NCI-H2196 (cell line): Measurements from ENCODE around the gene FGD5.

Experiments used
- DNase-seq: peaks from one replicate; lab custom pipeline; 2025; ENCODE audit not compliant: unreplicated experiment; lab: John Stamatoyannopoulos, UW

FGD5 gene

DNA sequence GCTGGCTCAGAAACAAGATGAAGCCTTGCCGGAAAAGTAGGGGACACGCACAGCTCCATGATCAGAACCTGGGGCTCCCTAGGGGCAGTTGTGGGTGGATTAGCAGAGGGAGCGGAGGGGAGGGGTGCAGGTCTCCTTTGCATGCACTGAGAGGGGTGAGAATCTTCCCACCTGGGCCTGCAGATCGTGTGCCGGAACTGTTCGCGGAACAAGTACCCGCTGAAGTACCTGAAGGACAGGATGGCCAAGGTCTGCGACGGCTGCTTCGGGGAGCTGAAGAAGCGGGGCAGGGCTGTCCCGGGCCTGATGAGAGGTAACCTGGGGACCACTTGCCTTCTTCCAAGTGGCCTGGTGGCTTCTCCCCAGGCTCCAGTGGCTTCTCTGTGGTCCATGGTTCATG lies 104.1 kb downstream of the FGD5 start:
- DNase-seq, result no peak

DNA sequence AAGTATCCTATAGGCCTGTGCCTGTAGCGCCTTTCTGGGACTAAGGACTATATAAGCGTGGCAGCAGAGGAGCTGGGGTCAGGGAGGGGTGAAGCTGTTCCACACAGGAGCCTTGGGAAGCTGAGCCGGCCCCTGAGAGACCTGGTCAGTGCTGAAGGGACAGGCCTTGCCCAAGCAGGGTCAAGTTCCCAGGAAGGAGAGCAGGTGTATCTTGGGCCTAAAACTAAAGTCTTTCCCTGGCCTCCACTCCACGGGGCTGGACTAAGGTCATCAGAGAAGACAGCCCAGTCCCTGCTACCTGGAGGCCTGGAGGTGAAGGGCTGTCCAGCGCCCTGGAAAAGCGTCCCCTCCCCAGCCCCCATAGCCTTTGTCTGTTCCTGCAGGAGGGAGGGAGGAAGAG lies 104.7 kb downstream of the FGD5 start:
- no peak for DNase-seq

DNA sequence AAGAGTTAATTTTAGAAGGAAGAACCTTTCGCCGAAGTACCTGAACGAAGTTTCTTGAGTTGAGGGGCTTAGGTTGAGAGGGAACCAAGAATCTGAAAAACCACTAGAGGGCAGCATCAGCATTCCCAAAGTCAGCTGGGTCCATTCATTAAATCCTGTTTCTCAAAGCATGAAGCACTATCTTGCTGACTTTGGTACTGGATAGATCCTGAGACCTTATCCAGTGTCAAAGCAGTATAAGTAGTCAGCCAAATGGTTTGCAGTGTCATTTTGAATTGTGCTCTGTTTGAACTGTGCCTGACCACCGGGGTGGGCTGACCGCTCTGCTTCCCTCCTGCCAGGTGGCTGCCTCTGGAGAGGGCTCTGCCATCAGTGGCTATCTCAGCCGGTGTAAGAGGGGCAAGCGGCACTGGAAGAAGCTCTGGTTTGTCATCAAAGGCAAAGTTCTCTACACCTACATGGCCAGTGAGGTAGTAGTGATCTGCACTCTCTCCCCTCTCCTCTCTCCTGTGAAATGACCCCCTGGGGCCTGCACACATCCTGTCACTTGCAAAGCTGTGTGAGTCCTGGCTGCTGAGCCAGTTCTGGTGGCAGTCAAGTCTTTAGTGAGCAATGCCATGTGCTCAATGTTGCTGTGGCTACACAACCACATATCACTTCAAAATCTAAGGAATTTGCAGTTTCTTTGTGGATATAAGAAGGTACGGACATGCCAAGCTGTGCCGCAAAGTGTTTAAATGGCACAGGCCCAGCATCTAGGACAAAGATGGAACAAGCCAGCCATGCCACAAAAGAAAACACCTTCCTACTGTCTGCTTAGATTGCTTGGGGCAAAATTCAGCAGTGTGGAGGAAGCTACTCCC lies 107.2 kb downstream of the FGD5 start:
- peak; percentile 52 for DNase-seq

DNA sequence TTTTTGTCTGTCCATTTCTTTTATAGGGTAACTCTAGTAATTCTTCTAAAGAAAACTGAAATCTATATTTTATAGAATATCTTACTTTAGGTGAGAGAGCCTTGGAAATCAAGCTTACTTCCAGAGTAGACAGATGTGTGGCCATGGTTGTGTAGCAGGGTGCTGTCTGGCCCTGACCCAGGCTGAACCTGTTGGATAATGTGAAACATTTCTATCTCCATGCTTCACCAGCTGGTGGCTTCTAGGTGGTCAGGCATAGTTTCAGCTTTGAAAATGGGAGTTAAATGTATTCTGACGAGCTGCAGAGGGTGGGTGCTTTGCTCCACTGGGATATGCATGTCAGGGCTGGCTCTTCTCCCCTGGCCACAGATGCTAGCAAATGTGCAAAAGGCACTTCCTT lies 107.8 kb downstream of the FGD5 start:
- no peak for DNase-seq

DNA sequence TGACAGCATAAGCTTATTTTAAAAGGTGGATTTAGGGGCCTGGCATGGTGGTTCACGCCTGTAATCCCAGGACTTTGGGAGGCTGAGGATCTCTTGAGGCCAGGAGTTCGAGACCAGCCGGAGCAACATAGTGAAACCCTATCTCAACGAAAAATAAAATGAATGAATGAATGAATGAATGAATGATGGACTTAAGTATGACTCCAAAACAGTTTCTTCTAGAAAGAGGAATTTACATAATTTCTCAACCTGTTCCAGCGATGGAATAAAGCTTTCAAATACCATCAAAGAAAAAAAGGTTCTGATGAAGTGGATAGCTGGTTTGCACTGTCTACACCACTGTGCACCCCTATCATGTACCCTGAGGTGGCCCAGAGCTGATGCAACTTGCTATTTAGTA lies 108.5 kb downstream of the FGD5 start:
- no peak for DNase-seq

DNA sequence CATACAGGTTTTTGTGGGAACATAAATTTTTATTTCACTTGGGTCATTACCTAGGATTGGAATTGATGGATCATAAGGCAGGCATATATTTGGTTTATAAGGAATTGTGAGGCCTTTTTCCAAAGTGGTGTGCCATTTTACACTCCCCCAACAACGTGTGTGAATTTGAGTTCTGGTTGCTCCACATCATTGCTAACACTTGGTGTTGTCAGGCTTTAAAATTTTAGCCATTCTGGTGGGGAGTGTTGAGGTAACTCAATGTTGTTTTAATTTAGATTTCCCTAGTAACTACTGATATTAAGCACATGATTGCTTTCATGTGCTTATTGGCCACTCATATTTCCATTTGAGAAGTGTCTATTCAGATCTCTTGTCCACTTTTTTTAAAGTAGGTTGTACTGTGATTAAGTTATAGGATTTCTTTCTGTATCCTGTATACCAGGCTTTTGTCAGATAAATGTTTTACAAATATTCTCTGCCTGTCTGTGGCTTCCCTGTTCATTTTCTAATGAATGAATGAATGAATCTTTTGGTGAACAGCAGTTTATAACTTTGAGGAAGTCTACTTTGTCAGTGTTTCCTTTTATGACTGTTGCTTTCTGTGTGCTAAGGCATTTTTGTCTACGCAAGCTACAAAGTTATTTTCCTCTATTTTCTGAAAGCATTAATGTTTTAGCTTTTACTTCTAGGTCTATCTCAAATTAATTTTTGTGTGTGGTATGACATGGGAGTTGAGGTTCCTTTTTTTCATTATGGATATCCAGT lies 110.7 kb downstream of the FGD5 start:
- no peak for DNase-seq

DNA sequence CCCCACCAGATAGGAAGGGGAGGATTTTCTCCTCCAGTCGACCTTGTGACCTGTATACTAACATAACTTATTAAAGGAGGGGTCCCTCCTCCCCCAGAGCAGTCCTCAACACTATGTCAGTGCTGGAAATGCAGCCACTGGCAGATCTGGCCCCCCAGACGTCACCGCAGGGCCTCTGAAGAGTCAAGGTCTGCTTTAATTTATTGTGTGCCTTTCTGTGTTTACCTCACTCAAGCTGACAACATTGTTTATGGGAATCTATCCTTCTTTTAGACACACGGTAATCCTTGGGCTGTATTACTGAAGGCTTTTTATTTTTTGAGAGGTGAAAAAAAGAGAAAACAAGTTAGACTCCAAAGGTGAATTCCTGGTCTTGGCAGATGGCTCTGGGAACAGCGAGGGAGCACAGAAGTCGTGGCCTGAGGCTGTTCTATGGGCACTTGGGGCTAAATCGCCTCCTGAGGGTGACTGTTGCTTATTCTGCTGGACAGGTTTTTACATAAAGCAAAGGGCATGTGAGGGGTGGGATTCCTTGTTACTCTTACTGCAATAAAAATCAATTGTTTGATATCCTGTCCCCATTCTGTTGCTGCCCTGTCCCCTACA lies 115.2 kb downstream of the FGD5 start:
- DNase-seq, result no peak

DNA sequence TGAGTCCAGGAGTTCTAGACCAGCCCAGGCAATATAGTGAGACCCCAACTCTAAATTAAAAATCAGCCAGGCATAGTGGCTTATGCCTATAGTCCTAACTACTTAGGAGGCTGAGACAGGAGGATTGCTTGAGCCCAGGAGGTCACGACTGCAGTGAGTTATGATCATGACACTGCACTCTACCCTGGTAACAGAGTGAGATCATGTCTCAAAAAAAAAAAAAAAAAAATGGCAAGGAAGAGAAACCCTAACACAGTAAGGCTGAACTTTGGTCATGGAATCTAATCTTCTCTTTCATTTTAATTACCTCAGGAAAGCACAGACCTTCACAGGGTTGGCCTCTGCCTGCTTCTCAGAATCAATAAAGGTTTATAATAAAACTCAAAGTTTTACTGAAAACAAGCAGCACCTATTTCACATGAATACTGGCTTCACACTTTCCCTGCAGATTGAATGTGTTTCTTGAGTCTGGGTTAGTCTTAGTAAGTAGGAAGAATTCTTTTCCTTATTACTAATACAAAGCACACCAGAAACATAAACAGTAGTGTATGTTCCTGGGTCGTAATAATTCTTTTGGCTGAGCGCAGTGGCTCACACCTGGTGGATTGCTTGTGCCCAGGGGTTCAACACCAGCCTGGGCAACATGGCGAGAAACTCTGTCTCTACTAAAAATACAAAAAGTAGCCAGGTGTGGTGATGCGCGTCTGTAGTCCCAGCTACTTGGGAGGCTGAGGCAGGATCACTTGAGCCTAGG lies 117.0 kb downstream of the FGD5 start:
- DNase-seq, result no peak

DNA sequence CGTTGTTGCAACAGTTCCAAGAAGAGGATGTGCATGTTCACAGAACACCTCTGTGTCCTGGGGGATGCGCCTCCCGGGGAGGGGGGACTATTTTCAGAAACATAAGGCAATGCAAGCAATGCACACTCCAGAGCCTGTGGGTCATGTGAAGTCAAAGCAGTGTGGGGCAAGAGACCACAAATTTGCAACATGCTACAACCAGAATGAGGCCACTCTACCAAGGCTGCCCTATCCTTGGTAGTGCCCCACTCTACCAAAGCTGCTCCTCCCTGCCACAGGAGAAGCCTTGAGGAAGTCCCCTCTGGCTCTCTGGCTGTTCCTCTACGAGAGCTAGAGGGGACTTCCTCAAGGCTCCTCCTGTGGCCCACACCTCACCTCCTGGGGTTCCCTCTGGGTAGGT lies 120.2 kb downstream of the FGD5 start:
- no peak for DNase-seq

DNA sequence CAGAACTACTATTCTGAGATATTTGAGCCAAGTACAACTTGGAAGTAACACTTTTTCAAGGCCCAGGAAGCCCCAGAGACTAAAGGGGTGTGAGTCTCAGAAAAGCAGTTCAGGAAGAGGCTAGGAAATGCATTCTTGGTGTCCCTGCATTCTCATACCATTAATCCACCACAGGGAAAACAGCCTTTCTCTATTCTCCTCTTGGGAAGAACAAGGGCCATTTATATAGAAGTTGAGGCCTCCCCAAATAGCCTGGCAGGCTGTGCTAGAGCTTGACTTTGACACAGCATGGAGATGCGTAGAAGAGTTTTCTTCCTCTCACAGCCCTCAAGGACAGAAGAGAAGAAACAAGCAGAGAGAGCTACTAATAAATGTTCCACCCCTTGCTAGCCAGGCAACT lies 123.1 kb downstream of the FGD5 start:
- no peak for DNase-seq

DNA sequence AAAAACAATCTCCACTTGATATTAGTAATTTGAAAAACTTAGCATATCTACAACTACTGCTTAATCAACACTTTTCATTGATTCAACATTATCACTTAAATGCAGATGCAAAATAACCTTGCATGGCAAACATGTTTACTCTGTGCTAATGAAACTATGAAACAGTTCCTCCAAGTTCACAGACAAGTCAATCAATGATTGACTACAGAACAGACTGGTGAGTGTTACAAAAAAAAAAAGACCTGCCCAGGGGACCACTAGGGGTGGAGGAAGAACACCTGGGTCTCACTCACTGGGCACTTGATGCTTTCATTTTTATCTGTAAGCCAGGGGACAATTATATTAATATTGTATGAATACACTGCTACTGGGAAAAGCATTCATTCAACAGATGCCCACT lies 124.3 kb downstream of the FGD5 start:
- DNase-seq, result no peak

DNA sequence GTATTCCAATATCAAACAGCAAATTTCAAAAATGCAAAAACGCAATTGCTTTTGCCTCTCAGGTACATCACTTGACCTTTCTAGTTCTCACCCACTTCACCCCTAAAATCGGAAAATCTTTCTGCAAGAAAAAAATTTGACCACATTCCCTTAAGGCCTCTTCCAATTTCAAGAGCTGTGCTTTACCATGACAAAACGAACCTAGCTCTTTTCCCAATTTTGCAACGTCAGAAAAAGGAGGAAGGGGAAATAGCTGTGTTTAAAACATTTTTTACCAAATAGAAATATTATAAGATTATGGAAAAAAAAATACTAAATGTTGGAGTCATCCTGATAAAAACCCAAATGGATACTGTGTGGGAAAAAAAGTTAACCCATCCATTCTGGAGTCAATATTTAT lies 127.5 kb downstream of the FGD5 start:
- no peak for DNase-seq

DNA sequence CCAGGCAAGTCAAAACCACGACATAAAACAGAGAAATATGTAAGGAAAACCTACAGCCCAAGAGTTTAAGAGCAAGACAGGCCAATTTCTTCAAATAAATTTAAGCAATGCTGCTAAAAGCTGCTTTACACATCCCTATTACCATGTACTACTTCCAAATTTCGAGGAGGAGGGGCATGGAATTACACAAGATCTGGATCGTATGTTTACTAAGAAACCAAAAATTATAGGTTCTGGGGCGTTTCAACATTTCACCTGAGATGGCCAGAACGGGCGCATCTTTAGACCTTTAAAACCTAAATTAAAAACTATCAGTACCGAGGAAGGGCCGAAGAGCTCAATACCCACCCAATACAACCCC lies 128.0 kb downstream of the FGD5 start:
- DNase-seq, result no peak

DNA sequence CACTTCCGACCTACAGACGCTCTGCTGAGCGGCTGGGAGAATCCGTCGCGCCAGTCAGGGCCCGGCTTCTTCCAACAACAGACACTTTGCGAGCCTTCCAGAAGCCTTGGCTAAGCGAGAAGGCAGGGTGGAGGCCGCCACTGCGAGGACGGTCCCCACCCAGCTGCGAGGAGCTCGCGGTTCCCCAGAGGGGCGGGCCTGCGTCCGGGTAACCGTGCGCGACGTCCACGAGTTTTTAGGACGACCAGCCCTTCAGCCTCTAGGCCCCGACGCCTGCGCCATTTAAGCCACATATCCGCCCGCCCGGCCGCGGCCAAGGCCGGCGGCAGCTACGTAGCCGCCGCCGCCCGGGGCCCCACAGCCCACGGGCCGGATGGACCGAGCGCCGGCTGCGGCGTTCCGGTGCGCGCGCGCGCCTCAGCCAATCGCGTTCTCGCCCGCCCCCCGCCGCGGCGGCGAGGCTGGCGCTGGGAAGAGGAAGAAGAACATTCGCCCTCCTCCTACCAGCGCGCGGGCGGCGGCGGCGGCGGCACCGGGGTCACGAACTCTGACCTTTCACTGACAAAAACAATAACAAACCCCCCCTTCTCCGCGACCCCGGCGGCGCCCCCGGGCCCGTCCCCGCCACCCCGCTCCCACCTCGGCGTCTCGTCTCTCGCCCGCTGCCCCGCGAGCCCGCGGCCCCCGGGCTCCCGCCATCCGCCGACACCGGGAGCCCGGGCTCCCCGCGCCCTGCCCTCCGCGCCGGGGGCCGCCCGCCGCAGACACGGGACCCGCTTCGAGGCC lies 128.5 kb downstream of the FGD5 start, which contains the start of gene NR2C2:
NR2C2 (plus strand) TSS at position 484 of the 786 bp plus-strand sequence. CDS start 56,332 bp downstream, outside the sequence.
- DNase-seq, result peak; percentile 66

DNA sequence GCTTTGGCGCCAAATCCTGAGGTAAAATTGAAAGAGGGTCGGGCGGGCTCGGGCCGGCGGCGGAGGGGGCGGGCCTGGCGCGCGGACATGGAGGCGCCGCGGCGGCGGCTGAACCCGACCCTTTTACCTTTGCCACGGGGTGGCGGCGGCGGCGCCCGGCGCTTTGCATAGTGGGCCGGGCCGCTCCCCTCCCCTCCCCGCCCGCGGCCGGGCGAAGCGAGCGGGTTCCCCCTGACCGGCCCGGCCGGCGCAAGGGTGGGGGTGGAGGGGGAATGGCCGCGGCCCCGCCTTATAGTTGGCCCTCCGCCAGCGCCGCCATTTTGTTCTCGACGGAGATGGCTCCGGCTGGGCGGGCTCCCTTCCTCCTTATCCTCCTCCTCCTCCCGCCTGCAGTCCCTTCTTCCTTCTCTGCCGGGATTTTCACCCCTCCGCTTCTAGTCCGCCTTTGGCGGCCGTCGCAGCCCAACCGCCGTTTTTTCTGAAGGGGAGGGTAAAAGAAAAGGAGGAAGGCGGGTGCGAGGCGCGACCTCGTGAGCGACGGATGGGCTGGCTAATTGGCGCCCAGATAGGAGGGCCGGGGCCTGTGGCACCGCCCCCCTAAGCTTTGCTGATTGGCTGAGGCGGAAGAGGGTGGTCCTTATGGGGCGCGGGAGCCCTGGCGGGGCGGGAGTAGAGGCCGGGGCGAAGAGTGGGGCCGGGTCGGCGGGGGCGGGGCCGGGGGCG lies 129.3 kb downstream of the FGD5 start:
- DNase-seq, result peak; percentile 82

DNA sequence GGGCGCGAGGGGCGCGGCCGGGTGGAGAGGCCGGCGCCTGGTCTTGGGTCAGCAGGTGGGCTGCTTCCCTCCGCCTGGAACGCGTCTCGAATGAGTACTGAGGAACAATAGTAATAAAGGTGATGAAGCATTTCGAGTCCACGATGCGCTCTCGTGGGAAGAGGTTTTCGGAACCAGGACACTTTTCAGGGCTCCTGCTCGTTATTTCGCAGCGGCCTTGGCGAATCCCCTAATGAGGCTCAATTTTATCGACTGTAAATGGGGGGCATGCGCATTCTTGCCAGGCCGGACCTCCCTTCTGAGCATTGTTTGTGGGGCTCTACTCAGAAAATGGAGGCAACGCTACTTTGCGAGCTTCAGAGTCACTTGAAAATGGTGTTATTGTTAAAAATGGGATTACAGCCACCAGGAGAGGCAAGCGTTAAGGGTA lies 129.9 kb downstream of the FGD5 start:
- DNase-seq, result no peak

DNA sequence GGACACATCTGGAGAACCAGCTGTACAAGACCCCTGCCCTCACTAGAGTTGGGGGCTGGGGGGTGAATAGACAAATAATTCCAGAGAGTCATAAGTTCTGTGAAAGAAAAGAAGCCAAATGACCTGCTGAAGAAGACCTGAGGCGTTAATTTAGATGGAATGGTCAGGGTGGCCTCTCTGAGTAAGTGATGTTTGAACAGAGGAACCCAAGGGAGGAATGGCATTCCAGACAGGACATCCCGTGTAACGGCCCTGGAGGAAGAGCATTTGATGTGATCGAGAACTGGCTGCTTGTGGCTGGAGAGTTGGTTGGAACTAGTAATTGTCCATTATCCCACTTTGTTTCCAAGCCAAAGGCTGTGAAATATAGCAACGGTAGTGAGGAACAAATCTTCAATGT lies 130.4 kb downstream of the FGD5 start:
- DNase-seq, result no peak

DNA sequence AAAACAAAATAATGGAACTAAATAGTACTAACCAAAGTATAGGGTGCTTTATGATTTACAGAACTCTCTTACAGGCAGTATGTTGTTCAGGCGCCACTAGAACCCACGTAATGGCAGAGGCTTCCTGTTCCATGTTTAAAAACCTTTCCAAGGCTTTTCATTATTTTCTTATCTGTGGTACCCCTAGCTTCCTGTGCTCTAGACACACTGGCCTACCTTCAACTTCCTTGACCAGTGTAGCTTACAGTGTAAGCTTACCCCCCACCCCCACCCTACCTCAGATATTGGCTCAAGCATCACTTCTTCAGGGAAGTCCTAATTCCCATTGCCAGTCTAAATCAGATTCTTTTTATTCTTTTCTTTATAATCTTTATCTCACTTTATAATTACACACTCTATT lies 131.5 kb downstream of the FGD5 start:
- no peak for DNase-seq

DNA sequence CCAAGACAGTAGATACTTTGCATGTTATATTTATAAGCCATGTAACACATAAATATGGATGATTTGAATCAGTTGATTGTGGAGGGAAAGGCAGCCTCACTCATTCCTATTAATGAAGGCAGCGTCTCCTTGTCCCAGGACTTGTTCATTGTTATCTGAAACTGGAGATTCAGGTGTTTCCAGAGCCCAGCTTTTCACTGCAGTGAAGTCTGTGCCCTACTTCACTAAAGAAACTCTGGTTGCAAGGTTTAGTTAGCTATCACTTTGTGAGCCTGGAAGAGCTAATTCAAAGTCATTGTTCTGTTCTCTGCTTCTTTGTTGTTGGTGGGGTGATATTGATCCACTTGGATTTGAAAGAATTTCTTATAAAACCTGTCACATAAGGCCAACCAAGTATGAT lies 138.4 kb downstream of the FGD5 start:
- no peak for DNase-seq

DNA sequence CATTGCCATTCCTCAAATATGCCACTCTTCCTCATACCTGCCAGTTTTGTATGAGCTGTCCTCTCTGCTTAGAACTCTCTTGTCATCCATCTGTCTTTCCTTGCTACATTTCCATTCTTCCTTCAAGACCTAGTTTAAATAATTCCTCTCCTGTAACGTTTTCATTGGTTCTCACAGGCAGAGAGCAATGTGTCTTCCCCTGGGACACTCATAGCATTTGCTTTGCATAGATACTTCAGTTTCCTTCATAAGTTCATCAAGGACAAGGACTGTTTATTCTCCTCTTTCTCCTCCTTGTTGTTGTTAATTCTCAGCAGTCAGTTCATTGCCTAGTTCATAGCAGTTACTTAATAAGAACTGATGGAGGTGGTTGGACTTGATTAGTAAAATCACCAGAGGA lies 139.2 kb downstream of the FGD5 start:
- DNase-seq, result no peak
